Measurements from ENCODE around the gene CHN1.

Gene CHN1

GRCh38 chr2:174792309-174793025 is 212.7 kb downstream of the CHN1 start:
- H3K4me1 Mint-ChIP-seq: peaks cover 37% of the 10 kb centered on the region
- H3K9me3 Mint-ChIP-seq: peaks cover 6% of the 10 kb centered on the region
- H3K36me3 Mint-ChIP-seq (ENCODE audit: low read depth): peaks cover 4% of the 10 kb centered on the region
- H3K4me3 Mint-ChIP-seq: no peak overlapping the region
- DNase-seq: no peak
- no peak overlapping the region for H3K27ac Mint-ChIP-seq
- H3K27me3 Mint-ChIP-seq (ENCODE audit: low read depth, poor library complexity): peaks cover 2% of the 10 kb centered on the region
- no peak for TF ChIP-seq CTCF (IDR thresholded peaks at IDR 0.05)

GRCh38 chr2:174791746-174792280 is 213.4 kb downstream of the CHN1 start:
- DNase-seq: no peak
- Mint-ChIP-seq H3K9me3 (peaks cover 6% of the 10 kb centered on the region), H3K27ac (peak overlapping the region; percentile 57), H3K27me3 (ENCODE audit: low read depth, poor library complexity) (peaks cover 2% of the 10 kb centered on the region), H3K4me1 (peaks cover 40% of the 10 kb centered on the region), H3K36me3 (ENCODE audit: low read depth) (no peaks in the 10 kb centered on the region), H3K4me3 (no peak overlapping the region)
- no peak for TF ChIP-seq CTCF (IDR thresholded peaks at IDR 0.05)

- H3K27me3 Mint-ChIP-seq (ENCODE audit: low read depth, poor library complexity): peaks cover 2% of the 10 kb centered on the region
- H3K4me3 Mint-ChIP-seq: no peak overlapping the region
- H3K36me3 Mint-ChIP-seq (ENCODE audit: low read depth): no peaks in the 10 kb centered on the region
- H3K4me1 Mint-ChIP-seq: peaks cover 40% of the 10 kb centered on the region
- no peak for TF ChIP-seq CTCF (IDR thresholded peaks at IDR 0.05)
- no peak for DNase-seq
- H3K27ac Mint-ChIP-seq: no peak overlapping the region
- H3K9me3 Mint-ChIP-seq: peaks cover 6% of the 10 kb centered on the region
These were observed 214.2 kb downstream of the CHN1 start for GRCh38 chr2:174791020-174791419.

- H3K27me3 Mint-ChIP-seq (ENCODE audit: low read depth, poor library complexity): peaks cover 2% of the 10 kb centered on the region
- H3K4me3 Mint-ChIP-seq: peak overlapping the region; percentile 12
- peak overlapping the region; percentile 71 for H3K27ac Mint-ChIP-seq
- no peak for DNase-seq
- H3K4me1 Mint-ChIP-seq: peaks cover 40% of the 10 kb centered on the region
- H3K36me3 Mint-ChIP-seq (ENCODE audit: low read depth): no peaks in the 10 kb centered on the region
- H3K9me3 Mint-ChIP-seq: peaks cover 6% of the 10 kb centered on the region
- no peak for TF ChIP-seq CTCF (IDR thresholded peaks at IDR 0.05)
These were observed 216.2 kb downstream of the CHN1 start for GRCh38 chr2:174789001-174789400.

GRCh38 chr2:174788291-174788929 is 216.8 kb downstream of the CHN1 start:
- Mint-ChIP-seq H3K4me1 (peaks cover 40% of the 10 kb centered on the region), H3K27ac (peak overlapping the region; percentile 71), H3K4me3 (peak overlapping the region; percentile 12), H3K9me3 (peaks cover 6% of the 10 kb centered on the region), H3K27me3 (ENCODE audit: low read depth, poor library complexity) (peaks cover under 1% of the 10 kb centered on the region), H3K36me3 (ENCODE audit: low read depth) (no peaks in the 10 kb centered on the region)
- peak; percentile 33 for DNase-seq
- no peak for TF ChIP-seq CTCF (IDR thresholded peaks at IDR 0.05)
